ENCODE data around the gene OPCML.

Gene OPCML

DNA sequence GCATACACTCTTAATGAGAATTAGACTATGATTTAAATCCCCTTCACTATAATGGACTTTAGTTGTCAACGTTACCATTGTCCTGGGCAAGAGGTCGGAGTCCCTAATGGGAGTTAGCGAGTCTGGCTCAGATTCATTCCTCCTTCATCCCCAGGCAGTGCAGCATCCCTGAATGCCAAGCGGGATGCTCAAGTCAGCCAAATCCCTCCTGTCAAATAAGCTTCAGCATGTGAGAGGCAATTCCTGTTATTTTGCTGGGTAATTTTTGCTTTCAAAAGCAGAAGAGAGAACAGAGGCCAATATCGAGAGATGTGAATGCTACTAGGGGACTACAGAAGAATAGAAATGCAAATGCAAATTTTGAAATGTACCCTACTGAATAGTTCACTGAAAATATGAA is 186.2 kb downstream of the OPCML start:
- Histone ChIP-seq H3K4me3 (ENCODE audit: insufficient read depth, low read length, poor library complexity, severe bottlenecking) (no peak overlapping the region), H3K9me3 (ENCODE audit: insufficient read depth, low read length) (no peaks in the 10 kb centered on the region), H3K27ac (ENCODE audit: low read depth, low read length) (no peak overlapping the region), H3F3A (ENCODE audit: insufficient read depth) (no peaks in the 10 kb centered on the region), H3K9me2 (replicated peaks; ENCODE audit: insufficient read depth, low read length) (no peaks in the 10 kb centered on the region), H3K79me2 (ENCODE audit: insufficient read depth, low read length) (no peaks in the 10 kb centered on the region), H2AFZ (ENCODE audit: low read depth, low read length, severe bottlenecking) (no peak overlapping the region), H3K36me3 (ENCODE audit: low read length) (no peaks in the 10 kb centered on the region), H4K20me1 (ENCODE audit: low read depth, low read length) (no peaks in the 10 kb centered on the region), H3K9ac (ENCODE audit: low read length) (no peak overlapping the region), H3K27me3 (ENCODE audit: low read length) (no peaks in the 10 kb centered on the region), H3K4me2 (ENCODE audit: low read depth, low read length, poor library complexity, severe bottlenecking) (no peak overlapping the region)
- TF ChIP-seq EZH2phosphoT487 (conservative IDR thresholded peaks at IDR 0.05; ENCODE audit: low read length): no peak
- TF ChIP-seq, protein P1, sequence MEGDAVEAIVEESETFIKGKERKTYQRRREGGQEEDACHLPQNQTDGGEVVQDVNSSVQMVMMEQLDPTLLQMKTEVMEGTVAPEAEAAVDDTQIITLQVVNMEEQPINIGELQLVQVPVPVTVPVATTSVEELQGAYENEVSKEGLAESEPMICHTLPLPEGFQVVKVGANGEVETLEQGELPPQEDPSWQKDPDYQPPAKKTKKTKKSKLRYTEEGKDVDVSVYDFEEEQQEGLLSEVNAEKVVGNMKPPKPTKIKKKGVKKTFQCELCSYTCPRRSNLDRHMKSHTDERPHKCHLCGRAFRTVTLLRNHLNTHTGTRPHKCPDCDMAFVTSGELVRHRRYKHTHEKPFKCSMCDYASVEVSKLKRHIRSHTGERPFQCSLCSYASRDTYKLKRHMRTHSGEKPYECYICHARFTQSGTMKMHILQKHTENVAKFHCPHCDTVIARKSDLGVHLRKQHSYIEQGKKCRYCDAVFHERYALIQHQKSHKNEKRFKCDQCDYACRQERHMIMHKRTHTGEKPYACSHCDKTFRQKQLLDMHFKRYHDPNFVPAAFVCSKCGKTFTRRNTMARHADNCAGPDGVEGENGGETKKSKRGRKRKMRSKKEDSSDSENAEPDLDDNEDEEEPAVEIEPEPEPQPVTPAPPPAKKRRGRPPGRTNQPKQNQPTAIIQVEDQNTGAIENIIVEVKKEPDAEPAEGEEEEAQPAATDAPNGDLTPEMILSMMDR (IDR thresholded peaks at IDR 0.05; ENCODE audit: insufficient read depth, low read length, poor library complexity, severe bottlenecking): no peak

DNA sequence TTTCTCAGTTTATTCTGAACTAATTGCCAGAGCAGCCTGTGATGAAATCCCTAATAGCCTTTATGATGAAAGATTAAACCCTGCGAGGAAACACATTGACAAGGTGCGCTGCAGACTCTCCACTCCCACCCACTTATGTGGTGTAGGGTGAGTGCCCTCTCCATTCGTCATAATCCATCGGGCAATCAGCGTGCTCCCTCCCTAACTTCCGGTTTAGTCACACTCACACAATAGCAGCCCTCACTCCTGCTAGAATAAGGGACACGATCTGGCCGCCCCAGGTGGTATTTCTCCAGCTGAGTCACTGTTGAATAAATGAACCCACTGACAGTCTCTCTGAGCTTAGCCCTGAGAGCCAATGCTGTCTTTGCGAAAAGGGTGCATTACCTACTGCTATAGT is 188.3 kb downstream of the OPCML start:
- H3K36me3 ChIP-seq (ENCODE audit: low read length): no peaks in the 10 kb centered on the region
- no peaks in the 10 kb centered on the region for H3K9me2 ChIP-seq (replicated peaks; ENCODE audit: insufficient read depth, low read length)
- H3K27ac ChIP-seq (ENCODE audit: low read depth, low read length): no peak overlapping the region
- H3K27me3 ChIP-seq (ENCODE audit: low read length): no peaks in the 10 kb centered on the region
- no peak overlapping the region for H3K4me3 ChIP-seq (ENCODE audit: insufficient read depth, low read length, poor library complexity, severe bottlenecking)
- no peaks in the 10 kb centered on the region for H3K9me3 ChIP-seq (ENCODE audit: insufficient read depth, low read length)
- H3F3A ChIP-seq (ENCODE audit: insufficient read depth): no peaks in the 10 kb centered on the region
- no peaks in the 10 kb centered on the region for H3K79me2 ChIP-seq (ENCODE audit: insufficient read depth, low read length)
- H2AFZ ChIP-seq (ENCODE audit: low read depth, low read length, severe bottlenecking): no peak overlapping the region
- H3K9ac ChIP-seq (ENCODE audit: low read length): no peak overlapping the region
- no peak for TF ChIP-seq EZH2phosphoT487 (conservative IDR thresholded peaks at IDR 0.05; ENCODE audit: low read length)
- TF ChIP-seq, protein P1 (IDR thresholded peaks at IDR 0.05; ENCODE audit: insufficient read depth, low read length, poor library complexity, severe bottlenecking): no peak
- no peaks in the 10 kb centered on the region for H4K20me1 ChIP-seq (ENCODE audit: low read depth, low read length)
- H3K4me2 ChIP-seq (ENCODE audit: low read depth, low read length, poor library complexity, severe bottlenecking): no peak overlapping the region

- H3K9ac ChIP-seq (ENCODE audit: low read length): no peak overlapping the region
- H3K4me2 ChIP-seq (ENCODE audit: low read depth, low read length, poor library complexity, severe bottlenecking): no peak overlapping the region
- no peaks in the 10 kb centered on the region for H4K20me1 ChIP-seq (ENCODE audit: low read depth, low read length)
- H3K79me2 ChIP-seq (ENCODE audit: insufficient read depth, low read length): no peaks in the 10 kb centered on the region
- H3K9me2 ChIP-seq (replicated peaks; ENCODE audit: insufficient read depth, low read length): no peaks in the 10 kb centered on the region
- no peak overlapping the region for H2AFZ ChIP-seq (ENCODE audit: low read depth, low read length, severe bottlenecking)
- TF ChIP-seq, protein P1 (IDR thresholded peaks at IDR 0.05; ENCODE audit: insufficient read depth, low read length, poor library complexity, severe bottlenecking): no peak
- TF ChIP-seq EZH2phosphoT487 (conservative IDR thresholded peaks at IDR 0.05; ENCODE audit: low read length): no peak
- H3K4me3 ChIP-seq (ENCODE audit: insufficient read depth, low read length, poor library complexity, severe bottlenecking): no peak overlapping the region
- no peaks in the 10 kb centered on the region for H3F3A ChIP-seq (ENCODE audit: insufficient read depth)
- H3K27ac ChIP-seq (ENCODE audit: low read depth, low read length): no peak overlapping the region
- no peaks in the 10 kb centered on the region for H3K36me3 ChIP-seq (ENCODE audit: low read length)
- H3K9me3 ChIP-seq (ENCODE audit: insufficient read depth, low read length): no peaks in the 10 kb centered on the region
- no peaks in the 10 kb centered on the region for H3K27me3 ChIP-seq (ENCODE audit: low read length)
Observed at GRCh38 chr11:133339495-133340140, 192.7 kb downstream of the OPCML start.
